ENCODE measurements around the gene SLC11A2. TPM values are rescaled to one million over a fixed set of nuclear protein-coding genes. Genes with fewer than 3 reads are reported as not detected.
"Not testable (repeated sequence)": the region's sequence is repeated elsewhere in the genome, so short reads cannot be mapped to it uniquely, and the experiment has no call there.

The SLC11A2 gene
- polyA plus RNA-seq, 3 donors = 11.7 to 69.0 (median 14.9) TPM

DNA sequence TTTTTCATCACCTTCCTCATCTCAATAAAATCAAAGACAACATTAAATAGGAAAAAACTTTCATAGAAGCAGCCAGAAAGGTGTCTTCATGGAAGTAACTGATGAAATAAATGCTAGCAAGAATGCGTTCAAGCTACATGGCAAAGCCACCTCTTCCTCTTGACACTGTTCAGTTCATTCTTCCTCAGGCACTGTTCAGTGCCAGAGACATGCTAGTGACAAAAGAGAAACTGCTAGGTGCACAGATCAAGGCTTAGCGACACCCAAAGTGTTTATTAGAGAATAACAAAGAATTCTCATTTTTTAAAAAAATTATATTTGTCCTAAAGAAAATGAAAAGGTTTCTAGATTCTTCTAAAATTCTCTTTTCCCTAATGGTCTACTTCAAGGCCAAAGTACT is 7.2 kb downstream of the SLC11A2 start:
- DNase-seq = no peak
- H3K27me3 Mint-ChIP-seq (ENCODE audit: low read depth in 3 of 3) = peaks cover 0 to 2% (median 2%) of the 10 kb centered on the region in 3 donors
- TF ChIP-seq, protein P1, sequence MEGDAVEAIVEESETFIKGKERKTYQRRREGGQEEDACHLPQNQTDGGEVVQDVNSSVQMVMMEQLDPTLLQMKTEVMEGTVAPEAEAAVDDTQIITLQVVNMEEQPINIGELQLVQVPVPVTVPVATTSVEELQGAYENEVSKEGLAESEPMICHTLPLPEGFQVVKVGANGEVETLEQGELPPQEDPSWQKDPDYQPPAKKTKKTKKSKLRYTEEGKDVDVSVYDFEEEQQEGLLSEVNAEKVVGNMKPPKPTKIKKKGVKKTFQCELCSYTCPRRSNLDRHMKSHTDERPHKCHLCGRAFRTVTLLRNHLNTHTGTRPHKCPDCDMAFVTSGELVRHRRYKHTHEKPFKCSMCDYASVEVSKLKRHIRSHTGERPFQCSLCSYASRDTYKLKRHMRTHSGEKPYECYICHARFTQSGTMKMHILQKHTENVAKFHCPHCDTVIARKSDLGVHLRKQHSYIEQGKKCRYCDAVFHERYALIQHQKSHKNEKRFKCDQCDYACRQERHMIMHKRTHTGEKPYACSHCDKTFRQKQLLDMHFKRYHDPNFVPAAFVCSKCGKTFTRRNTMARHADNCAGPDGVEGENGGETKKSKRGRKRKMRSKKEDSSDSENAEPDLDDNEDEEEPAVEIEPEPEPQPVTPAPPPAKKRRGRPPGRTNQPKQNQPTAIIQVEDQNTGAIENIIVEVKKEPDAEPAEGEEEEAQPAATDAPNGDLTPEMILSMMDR (IDR thresholded peaks at IDR 0.05) = no peak
- Histone ChIP-seq H3K4me3 (replicated peaks in 1 of 3; ENCODE audit: low read depth in 2 of 3, low read length in 3 of 3) (no peak overlapping the region), H3K36me3 (replicated peaks in 1 of 2; ENCODE audit: control insufficient read depth in 1 of 2, insufficient read depth in 2 of 2, low read length in 2 of 2) (no peaks in the 10 kb centered on the region), H2AFZ (ENCODE audit: insufficient read depth, low read depth, low read length, poor library complexity, severe bottlenecking) (no peak overlapping the region), H4K20me1 (ENCODE audit: insufficient read depth, low read length) (peaks cover 79% of the 10 kb centered on the region), H3K9me3 (replicated peaks in 1 of 2; ENCODE audit: control insufficient read depth in 1 of 2, insufficient read depth in 1 of 2, low read length in 2 of 2) (no peaks in the 10 kb centered on the region), H3K9ac (ENCODE audit: insufficient read depth, low read length, poor library complexity, severe bottlenecking) (no peak overlapping the region), H3K27ac (ENCODE audit: low read depth in 1 of 2, low read length in 2 of 2) (peak overlapping the region in 1 of 2 donors; percentile 14), H3K27me3 (ENCODE audit: control insufficient read depth in 2 of 2, insufficient read depth in 2 of 2, low read length in 2 of 2) (no peaks in the 10 kb centered on the region), H3K79me2 (ENCODE audit: insufficient read depth, low read length) (peaks cover 100% of the 10 kb centered on the region), H3K4me2 (replicated peaks; ENCODE audit: extremely low read depth, low read length, poor library complexity, severe bottlenecking) (no peak overlapping the region), H3K4me1 (ENCODE audit: control insufficient read depth in 1 of 2, insufficient read depth in 2 of 2, low read length in 2 of 2) (peaks cover 31 to 42% of the 10 kb centered on the region in 2 donors)
- H3K27ac Mint-ChIP-seq = no peak overlapping the region
- intact Hi-C loops (cut with micrococcal nuclease) = no loop called here
- no peak overlapping the region for H3K4me3 Mint-ChIP-seq
- H3K36me3 Mint-ChIP-seq = peaks cover 2 to 7% of the 10 kb centered on the region in 2 donors
- peaks cover 36% of the 10 kb centered on the region for H3K4me1 Mint-ChIP-seq
- no CpG with 5 or more reads among the region's 2 CpGs for WGBS (ENCODE audit: insufficient coverage)
- H3K9me3 Mint-ChIP-seq = no peaks in the 10 kb centered on the region

DNA sequence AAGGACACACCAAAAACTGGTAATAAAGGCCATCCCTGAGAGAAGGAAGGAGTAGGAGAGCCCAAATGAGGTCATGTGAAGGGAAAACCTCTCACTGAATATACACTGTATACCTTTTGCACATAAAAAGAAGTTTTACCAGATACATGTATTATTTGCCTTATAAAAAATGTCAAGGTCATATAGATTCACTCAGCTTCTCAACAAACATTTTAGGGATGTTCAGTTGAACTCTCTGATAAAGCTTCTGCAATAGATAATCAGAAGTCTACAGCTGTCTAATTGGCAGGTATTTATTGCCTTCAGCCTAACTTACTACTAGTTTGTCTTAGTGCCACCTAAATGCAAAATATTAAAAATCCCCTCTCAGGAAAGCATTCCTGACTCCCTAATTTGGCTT is 8.7 kb downstream of the SLC11A2 start:
- H3K27me3 Mint-ChIP-seq (ENCODE audit: low read depth in 3 of 3) = peaks cover 0 to 2% (median 2%) of the 10 kb centered on the region in 3 donors
- no peak overlapping the region for H3K4me3 ChIP-seq (replicated peaks in 1 of 3; ENCODE audit: low read depth in 2 of 3, low read length in 3 of 3)
- H3K9me3 ChIP-seq (replicated peaks in 1 of 2; ENCODE audit: control insufficient read depth in 1 of 2, insufficient read depth in 1 of 2, low read length in 2 of 2) = no peaks in the 10 kb centered on the region
- H3K36me3 ChIP-seq (replicated peaks in 1 of 2; ENCODE audit: control insufficient read depth in 1 of 2, insufficient read depth in 2 of 2, low read length in 2 of 2) = no peaks in the 10 kb centered on the region
- intact Hi-C loops (cut with micrococcal nuclease) = no loop called here
- no peak overlapping the region for H3K27ac ChIP-seq (ENCODE audit: low read depth in 1 of 2, low read length in 2 of 2)
- DNase-seq = no peak
- no peak overlapping the region for H3K4me3 Mint-ChIP-seq
- no peak overlapping the region for H2AFZ ChIP-seq (ENCODE audit: insufficient read depth, low read depth, low read length, poor library complexity, severe bottlenecking)
- H3K9me3 Mint-ChIP-seq = no peaks in the 10 kb centered on the region
- H3K9ac ChIP-seq (ENCODE audit: insufficient read depth, low read length, poor library complexity, severe bottlenecking) = no peak overlapping the region
- TF ChIP-seq, protein P1 (IDR thresholded peaks at IDR 0.05) = no peak
- H3K79me2 ChIP-seq (ENCODE audit: insufficient read depth, low read length) = peaks cover 100% of the 10 kb centered on the region
- peaks cover 32% of the 10 kb centered on the region for H3K4me1 Mint-ChIP-seq
- no peak overlapping the region for H3K4me2 ChIP-seq (replicated peaks; ENCODE audit: extremely low read depth, low read length, poor library complexity, severe bottlenecking)
- peaks cover 86% of the 10 kb centered on the region for H4K20me1 ChIP-seq (ENCODE audit: insufficient read depth, low read length)
- peaks cover 20 to 37% of the 10 kb centered on the region in 2 donors for H3K4me1 ChIP-seq (ENCODE audit: control insufficient read depth in 1 of 2, insufficient read depth in 2 of 2, low read length in 2 of 2)
- H3K27ac Mint-ChIP-seq = no peak overlapping the region
- no peaks in the 10 kb centered on the region for H3K27me3 ChIP-seq (ENCODE audit: control insufficient read depth in 2 of 2, insufficient read depth in 2 of 2, low read length in 2 of 2)
- peaks cover 2 to 5% of the 10 kb centered on the region in 2 donors for H3K36me3 Mint-ChIP-seq

DNA sequence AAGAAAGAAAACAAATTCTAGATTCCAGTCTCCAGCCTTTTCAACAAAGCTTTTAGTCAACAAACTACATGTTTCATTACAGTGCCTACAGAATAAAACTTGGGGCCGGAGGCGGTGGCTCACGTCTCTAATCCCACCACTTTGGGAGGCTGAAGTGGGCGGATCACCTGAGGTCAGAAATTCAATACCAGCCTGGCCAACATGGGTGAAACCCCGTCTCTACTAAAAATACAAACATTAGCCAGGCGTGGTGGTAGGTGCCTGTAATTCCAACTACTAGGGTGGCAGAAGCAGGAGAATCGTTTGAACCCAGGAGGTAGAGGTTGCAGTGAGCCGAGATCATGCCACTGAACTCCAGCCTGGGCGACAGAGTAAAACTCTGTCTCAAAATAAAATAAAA is 11.7 kb downstream of the SLC11A2 start:
- Mint-ChIP-seq H3K4me1 (peaks cover 16% of the 10 kb centered on the region), H3K27ac (peak overlapping the region in 1 of 7 donors; percentile 26)
- H2AFZ ChIP-seq (ENCODE audit: insufficient read depth, low read depth, low read length, poor library complexity, severe bottlenecking); H3K4me3 Mint-ChIP-seq; H3K36me3 ChIP-seq (replicated peaks in 1 of 2; ENCODE audit: control insufficient read depth in 1 of 2, insufficient read depth in 2 of 2, low read length in 2 of 2); DNase-seq; H3K9me3 ChIP-seq (replicated peaks in 1 of 2; ENCODE audit: control insufficient read depth in 1 of 2, insufficient read depth in 1 of 2, low read length in 2 of 2); H3K27me3 Mint-ChIP-seq (ENCODE audit: low read depth in 3 of 3); H3K36me3 Mint-ChIP-seq; H3K27ac ChIP-seq (ENCODE audit: low read depth in 1 of 2, low read length in 2 of 2); H3K9me3 Mint-ChIP-seq; intact Hi-C loops (cut with micrococcal nuclease); H3K4me3 ChIP-seq (replicated peaks in 1 of 3; ENCODE audit: low read depth in 2 of 3, low read length in 3 of 3); H3K9ac ChIP-seq (ENCODE audit: insufficient read depth, low read length, poor library complexity, severe bottlenecking); H3K27me3 ChIP-seq (ENCODE audit: control insufficient read depth in 2 of 2, insufficient read depth in 2 of 2, low read length in 2 of 2); H3K4me2 ChIP-seq (replicated peaks; ENCODE audit: extremely low read depth, low read length, poor library complexity, severe bottlenecking): not testable (repeated sequence)
- Histone ChIP-seq H3K79me2 (ENCODE audit: insufficient read depth, low read length) (peaks cover 100% of the 10 kb centered on the region), H4K20me1 (ENCODE audit: insufficient read depth, low read length) (peaks cover 68% of the 10 kb centered on the region), H3K4me1 (ENCODE audit: control insufficient read depth in 1 of 2, insufficient read depth in 2 of 2, low read length in 2 of 2) (peaks cover 5 to 15% of the 10 kb centered on the region in 2 donors)
- WGBS (ENCODE audit: insufficient coverage) = 90% methylated on average over 2 of the region's 9 CpGs
